PC-3 (cell line): ENCODE data around the gene ZFP62. TPM values are rescaled to one million over a fixed set of nuclear protein-coding genes. Genes with fewer than 3 reads are reported as not detected.

ENCODE experiments used
- ATAC-seq: fragments of 200-7000 bp; cut with Tn5 transposase; 2 replicates; pipeline ENCODE4 v1.9.1; 2020; ENCODE audit warnings: mild to moderate bottlenecking, moderate library complexity
- BruUV-seq: library from RNA; stranded (reverse); fragments of 400-500 nt; replicated peaks from 2 replicates; lab custom pipeline; 2021; lab: Mats Ljungman, UMichigan
- CTCF ChIA-PET: fragments of 300-600 bp; sonication (Branson Sonifier 250); formaldehyde crosslinking; loops from one replicate; lab custom pipeline; 2022; ENCODE audit warnings: antibody characterized with exemption; lab: Charles Lee
- POLR2A ChIA-PET: fragments of 300-600 bp; sonication (Branson Sonifier 250); formaldehyde crosslinking; loops from one replicate; lab custom pipeline; 2022; ENCODE audit warnings: antibody characterized with exemption; ENCODE audit not compliant: unreplicated experiment; lab: Charles Lee
- DNase-seq: peaks from one replicate; pipeline ENCODE4 v3.0.0-alpha.2; 2015
- H2AFZ ChIP-seq: fragments of 300-600 bp; sonication (generic); 2 replicates; pipeline ENCODE4 v1.6.0; 2016; ENCODE audit warnings: antibody characterized with exemption, low read length
- H3F3A ChIP-seq: fragments of 300-600 bp; sonication (generic); one replicate; pipeline ENCODE4 v1.6.0; 2017; ENCODE audit warnings: antibody characterized with exemption, low read length, control low read depth, mild to moderate bottlenecking; ENCODE audit not compliant: unreplicated experiment
- H3K27ac ChIP-seq: fragments of 300-600 bp; sonication (generic); 2 replicates; pipeline ENCODE4 v1.5.1; 2016; ENCODE audit warnings: mild to moderate bottlenecking, low read length
- H3K27me3 ChIP-seq: fragments of 300-600 bp; sonication (generic); 2 replicates; pipeline ENCODE4 v1.6.1; 2016; ENCODE audit warnings: low read length, mixed read lengths
- H3K36me3 ChIP-seq: fragments of 300-600 bp; sonication (generic); 2 replicates; pipeline ENCODE4 v1.6.1; 2016; ENCODE audit warnings: low read depth, mixed run types, low read length, mixed read lengths
- H3K4me1 ChIP-seq: fragments of 300-600 bp; sonication (generic); 2 replicates; pipeline ENCODE4 v1.5.1; 2016; ENCODE audit warnings: low read length; ENCODE audit not compliant: insufficient read depth
- H3K4me2 ChIP-seq: fragments of 300-600 bp; sonication (generic); 2 replicates; pipeline ENCODE4 v1.6.0; 2016; ENCODE audit warnings: low read length
- H3K4me3 ChIP-seq: fragments of 300-600 bp; sonication (generic); 2 replicates; pipeline ENCODE4 v1.5.1; 2016; ENCODE audit warnings: mild to moderate bottlenecking, low read length, mixed read lengths
- H3K79me2 ChIP-seq: fragments of 300-600 bp; sonication (generic); 2 replicates; pipeline ENCODE4 v1.6.1; 2017; ENCODE audit warnings: low read length, mixed read lengths
- H3K9ac ChIP-seq: fragments of 300-600 bp; sonication (generic); 2 replicates; pipeline ENCODE4 v1.6.0; 2016; ENCODE audit warnings: mild to moderate bottlenecking, low read length
- H3K9me2 ChIP-seq: fragments of 300-600 bp; sonication (generic); replicated peaks from 2 replicates; pipeline ENCODE4 v1.6.1; 2016; ENCODE audit warnings: mixed run types, low read length, mixed read lengths
- H3K9me3 ChIP-seq: fragments of 300-600 bp; sonication (generic); 2 replicates; pipeline ENCODE4 v1.6.1; 2016; ENCODE audit warnings: low read length, mixed read lengths
- H4K20me1 ChIP-seq: fragments of 300-600 bp; sonication (generic); 2 replicates; pipeline ENCODE4 v1.6.1; 2016; ENCODE audit warnings: low read length, mixed read lengths
- EZH2 ChIP-seq: fragments of 300-600 bp; sonication (generic); IDR thresholded peaks from one replicate; pipeline ENCODE4 v1.6.1; 2017; ENCODE audit warnings: antibody characterized with exemption, mild to moderate bottlenecking, low read length; ENCODE audit not compliant: unreplicated experiment
- EZH2phosphoT487 ChIP-seq: fragments of 300-600 bp; sonication (generic); IDR thresholded peaks from 2 replicates; pipeline ENCODE4 v1.6.1; 2018; ENCODE audit warnings: mild to moderate bottlenecking, antibody characterized with exemption, low read length, borderline replicate concordance
- intact Hi-C: fragments of 100-400 bp; cut with micrococcal nuclease; formaldehyde crosslinking; loops from 2 replicates; pipeline ENCODE4 v1.9.0; 2023
- total RNA-seq: library from RNA; depleted of rRNA; stranded (reverse); fragments of >200 nt; gene quantifications from 2 replicates; pipeline ENCODE4 v1.2.3, GENCODE V29; 2014
- TF ChIP-seq, protein P1 (sequence below): fragments of 300-600 bp; sonication (generic); conservative IDR thresholded peaks from 2 replicates; pipeline ENCODE4 v1.5.1; 2017; ENCODE audit warnings: antibody characterized with exemption, low read depth, mild to moderate bottlenecking, low read length

Gene ZFP62
- total RNA-seq, 1 experiment from 2014 or later = 24.3 TPM

DNA sequence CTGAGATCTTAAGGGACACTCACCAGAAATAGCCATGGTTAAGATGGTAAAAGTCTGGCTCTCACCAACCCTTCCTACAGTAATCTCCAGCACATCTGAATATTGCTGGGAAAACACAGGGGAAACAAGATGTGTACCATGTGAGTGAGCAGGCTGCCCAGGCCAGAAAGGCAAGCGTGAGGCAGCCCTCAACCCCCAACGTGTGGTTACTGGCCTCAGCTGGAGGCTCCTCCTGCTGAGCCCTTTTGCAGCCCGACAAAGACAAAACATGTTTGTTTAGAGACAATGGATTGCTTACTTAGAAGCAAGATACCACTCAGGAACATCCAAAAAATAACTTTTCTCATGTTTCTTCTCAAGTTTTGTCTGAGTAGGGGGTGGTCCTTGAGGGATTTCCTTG, 16.6 kb downstream of the ZFP62 start:
- Histone ChIP-seq H4K20me1 (no peaks in the 10 kb centered on the region), H3K27me3 (no peaks in the 10 kb centered on the region), H3K4me3 (no peak overlapping the region), H3K27ac (no peak overlapping the region), H3F3A (no peaks in the 10 kb centered on the region), H3K9me3 (peaks cover 9% of the 10 kb centered on the region; the same call in 1 of the 2 replicates), H3K9ac (no peak overlapping the region), H3K4me1 (no peaks in the 10 kb centered on the region), H3K4me2 (no peak overlapping the region), H3K79me2 (no peaks in the 10 kb centered on the region), H3K9me2 (no peaks in the 10 kb centered on the region), H2AFZ (no peak overlapping the region), H3K36me3 (peaks cover 13% of the 10 kb centered on the region)
- TF ChIP-seq EZH2 (no peak), EZH2phosphoT487 (no peak)
- TF ChIP-seq, protein P1, sequence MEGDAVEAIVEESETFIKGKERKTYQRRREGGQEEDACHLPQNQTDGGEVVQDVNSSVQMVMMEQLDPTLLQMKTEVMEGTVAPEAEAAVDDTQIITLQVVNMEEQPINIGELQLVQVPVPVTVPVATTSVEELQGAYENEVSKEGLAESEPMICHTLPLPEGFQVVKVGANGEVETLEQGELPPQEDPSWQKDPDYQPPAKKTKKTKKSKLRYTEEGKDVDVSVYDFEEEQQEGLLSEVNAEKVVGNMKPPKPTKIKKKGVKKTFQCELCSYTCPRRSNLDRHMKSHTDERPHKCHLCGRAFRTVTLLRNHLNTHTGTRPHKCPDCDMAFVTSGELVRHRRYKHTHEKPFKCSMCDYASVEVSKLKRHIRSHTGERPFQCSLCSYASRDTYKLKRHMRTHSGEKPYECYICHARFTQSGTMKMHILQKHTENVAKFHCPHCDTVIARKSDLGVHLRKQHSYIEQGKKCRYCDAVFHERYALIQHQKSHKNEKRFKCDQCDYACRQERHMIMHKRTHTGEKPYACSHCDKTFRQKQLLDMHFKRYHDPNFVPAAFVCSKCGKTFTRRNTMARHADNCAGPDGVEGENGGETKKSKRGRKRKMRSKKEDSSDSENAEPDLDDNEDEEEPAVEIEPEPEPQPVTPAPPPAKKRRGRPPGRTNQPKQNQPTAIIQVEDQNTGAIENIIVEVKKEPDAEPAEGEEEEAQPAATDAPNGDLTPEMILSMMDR = no peak
- POLR2A ChIA-PET = no interaction called here
- ATAC-seq = no peak
- intact Hi-C loops = no loop called here
- no TSS peak for BruUV-seq
- CTCF ChIA-PET = no interaction called here
- DNase-seq = no peak

DNA sequence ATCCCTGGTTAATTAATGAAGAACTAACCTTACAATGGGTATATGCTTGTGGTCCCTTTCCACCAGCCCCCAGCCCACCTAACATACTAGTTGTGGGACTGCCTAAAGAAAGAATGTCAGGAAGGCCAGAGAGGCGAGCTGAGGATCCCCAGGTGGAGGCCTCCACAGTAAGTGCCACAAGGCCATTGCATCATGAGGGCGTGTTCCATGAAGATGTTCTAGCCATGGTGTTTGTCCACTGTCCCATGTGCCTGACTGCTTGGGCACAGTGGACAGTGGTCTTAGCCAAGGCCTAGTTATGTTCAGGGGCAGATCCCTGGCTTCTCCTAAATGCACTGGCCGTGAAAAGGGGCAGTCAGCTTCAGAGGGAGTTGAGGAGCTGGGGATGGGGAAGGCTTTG, 21.1 kb downstream of the ZFP62 start:
- no peak for ATAC-seq
- no peaks in the 10 kb centered on the region for H3K4me1 ChIP-seq
- no peaks in the 10 kb centered on the region for H4K20me1 ChIP-seq
- POLR2A ChIA-PET = no interaction called here
- intact Hi-C loops = no loop called here
- no peaks in the 10 kb centered on the region for H3K9me3 ChIP-seq
- H3K4me3 ChIP-seq = no peak overlapping the region
- H3K4me2 ChIP-seq = no peak overlapping the region
- TF ChIP-seq EZH2 (no peak), EZH2phosphoT487 (no peak)
- TF ChIP-seq, protein P1 = no peak
- H2AFZ ChIP-seq = no peak overlapping the region
- no peak for DNase-seq
- no peak overlapping the region for H3K9ac ChIP-seq
- no peak overlapping the region for H3K27ac ChIP-seq
- H3K27me3 ChIP-seq = no peaks in the 10 kb centered on the region
- no TSS peak for BruUV-seq
- CTCF ChIA-PET = no interaction called here
- H3K79me2 ChIP-seq = no peaks in the 10 kb centered on the region
- H3K36me3 ChIP-seq = no peaks in the 10 kb centered on the region
- H3F3A ChIP-seq = no peaks in the 10 kb centered on the region
- no peaks in the 10 kb centered on the region for H3K9me2 ChIP-seq

DNA sequence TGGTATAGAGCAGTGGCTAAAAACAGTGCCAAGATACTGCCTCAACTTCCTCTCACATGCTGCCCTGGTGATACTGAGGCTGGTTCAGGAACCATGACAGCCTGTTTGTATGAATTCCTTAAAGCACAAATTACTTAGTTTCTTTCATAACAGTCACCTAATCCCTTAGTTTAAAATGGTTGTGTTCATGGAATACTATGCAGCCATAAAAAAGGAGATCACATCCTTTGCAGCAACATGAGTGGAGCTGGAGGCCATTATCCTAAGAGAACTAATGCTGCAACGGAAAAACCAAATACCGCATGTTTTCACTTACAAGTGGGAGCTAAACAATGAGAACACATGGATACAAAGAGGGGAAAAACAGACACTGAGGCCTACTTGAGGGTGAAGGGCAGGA, 21.8 kb downstream of the ZFP62 start:
- Histone ChIP-seq H2AFZ (no peak overlapping the region), H3K27ac (no peak overlapping the region), H3K4me1 (no peaks in the 10 kb centered on the region), H3F3A (no peaks in the 10 kb centered on the region), H3K36me3 (0 out of 2 replicates have a peak, but pooled peaks cover 4% of the 10 kb centered on the region), H3K4me3 (no peak overlapping the region), H3K9me3 (no peaks in the 10 kb centered on the region), H3K79me2 (no peaks in the 10 kb centered on the region), H3K27me3 (no peaks in the 10 kb centered on the region), H3K9ac (no peak overlapping the region), H3K4me2 (no peak overlapping the region), H4K20me1 (no peaks in the 10 kb centered on the region), H3K9me2 (no peaks in the 10 kb centered on the region)
- ChIA-PET CTCF (no interaction called here), POLR2A (no interaction called here)
- no TSS peak for BruUV-seq
- TF ChIP-seq EZH2phosphoT487 = no peak
- no peak for TF ChIP-seq EZH2
- TF ChIP-seq, protein P1 = no peak
- intact Hi-C loops = no loop called here
- DNase-seq (no peak), ATAC-seq (no peak)
